HEK293 (cell line): ENCODE results near the gene KANK2.

Experiments
- CTCF ChIA-PET: fragments of 350-600 bp; formaldehyde crosslinking; extraction: SDS; loops from one replicate; lab custom pipeline; 2021; ENCODE audit warnings: antibody characterized with exemption; lab: Yijun Ruan, JAX
- POLR2A ChIA-PET: fragments of 300-600 bp; formaldehyde crosslinking; extraction: SDS; loops from one replicate; lab custom pipeline; 2020; ENCODE audit warnings: antibody characterized with exemption, inconsistent platforms; lab: Yijun Ruan, JAX
- H3K27ac ChIP-seq: fragments of 200-500 bp; sonication (Bioruptor generic); 2 replicates; pipeline ENCODE4 v1.5.1; 2014; ENCODE audit warnings: low read depth, low read length, control low read depth, inconsistent platforms; ENCODE audit errors: extremely low read depth
- H3K36me3 ChIP-seq, 2 experiments: fragments of 200-500 bp in 1 of 2; sonication (Bioruptor generic) in 1 of 2; 1 replicate in 1 of 2; 2 replicates in 1 of 2; pipeline ENCODE4 v1.5.1; 2014 to 2017; ENCODE audit warnings: inconsistent platforms in 2 of 2, low read length in 2 of 2; ENCODE audit not compliant: control insufficient read depth in 2 of 2, insufficient read depth in 1 of 2
- H3K4me1 ChIP-seq: fragments of 200-500 bp; sonication (Bioruptor generic); 2 replicates; pipeline ENCODE4 v1.5.1; 2014; ENCODE audit warnings: mild to moderate bottlenecking, low read length, inconsistent platforms; ENCODE audit not compliant: control insufficient read depth, insufficient read depth
- H3K4me3 ChIP-seq: 2 replicates; pipeline ENCODE4 v1.5.1; 2011; ENCODE audit warnings: low read depth, mild to moderate bottlenecking, control low read depth, low read length, moderate library complexity
- H3K9me3 ChIP-seq: fragments of 200-500 bp; sonication (Bioruptor generic); 2 replicates; pipeline ENCODE4 v1.5.1; 2014; ENCODE audit warnings: low read depth, low read length, inconsistent platforms; ENCODE audit not compliant: control insufficient read depth, insufficient read depth
- GLIS2 ChIP-seq: fragments of 450-650 bp; formaldehyde crosslinking; IDR thresholded peaks from 2 replicates; pipeline ENCODE4 v1.5.1; 2016; ENCODE audit warnings: missing biosample characterization, missing genetic modification characterization
- KLF1 ChIP-seq: fragments of 450-650 bp; formaldehyde crosslinking; IDR thresholded peaks from 2 replicates; pipeline ENCODE4 v1.5.1; 2016; ENCODE audit warnings: missing biosample characterization, missing genetic modification characterization
- KLF10 ChIP-seq: fragments of 450-650 bp; IDR thresholded peaks from 2 replicates; pipeline ENCODE4 v1.5.1; 2018; ENCODE audit warnings: missing biosample characterization, mild to moderate bottlenecking, missing genetic modification characterization
- KLF17 ChIP-seq: fragments of 450-650 bp; formaldehyde crosslinking; IDR thresholded peaks from 2 replicates; pipeline ENCODE4 v1.5.1; 2016; ENCODE audit warnings: missing biosample characterization, missing genetic modification characterization
- KLF8 ChIP-seq: fragments of 450-650 bp; formaldehyde crosslinking; IDR thresholded peaks from 2 replicates; pipeline ENCODE4 v1.5.1; 2016; ENCODE audit warnings: missing biosample characterization, missing genetic modification characterization
- MYNN ChIP-seq: fragments of 450-650 bp; formaldehyde crosslinking; IDR thresholded peaks from 2 replicates; pipeline ENCODE4 v1.5.1; 2016; ENCODE audit warnings: missing biosample characterization, missing genetic modification characterization, borderline replicate concordance
- PATZ1 ChIP-seq: fragments of 450-650 bp; formaldehyde crosslinking; IDR thresholded peaks from 2 replicates; pipeline ENCODE4 v1.5.1; 2016; ENCODE audit warnings: missing biosample characterization, missing genetic modification characterization
- PRDM1 ChIP-seq: fragments of 450-650 bp; formaldehyde crosslinking; IDR thresholded peaks from 2 replicates; pipeline ENCODE4; 2016; ENCODE audit warnings: missing biosample characterization, missing genetic modification characterization
- PRDM4 ChIP-seq: fragments of 450-650 bp; formaldehyde crosslinking; IDR thresholded peaks from 2 replicates; pipeline ENCODE4 v1.5.1; 2017; ENCODE audit warnings: missing biosample characterization, missing genetic modification characterization
- SP2 ChIP-seq: fragments of 450-650 bp; formaldehyde crosslinking; IDR thresholded peaks from 2 replicates; pipeline ENCODE4 v1.5.1; 2016; ENCODE audit warnings: missing biosample characterization, missing genetic modification characterization
- WT1 ChIP-seq: fragments of 450-650 bp; formaldehyde crosslinking; IDR thresholded peaks from 2 replicates; pipeline ENCODE4 v1.5.1; 2016; ENCODE audit warnings: missing biosample characterization, missing genetic modification characterization
- ZBTB21 ChIP-seq: fragments of 450-650 bp; formaldehyde crosslinking; IDR thresholded peaks from 2 replicates; pipeline ENCODE4 v1.5.1; 2017; ENCODE audit warnings: missing biosample characterization, missing genetic modification characterization
- ZNF132 ChIP-seq: fragments of 450-650 bp; formaldehyde crosslinking; IDR thresholded peaks from 2 replicates; pipeline ENCODE4 v1.5.1; 2017; ENCODE audit warnings: missing biosample characterization, missing genetic modification characterization, borderline replicate concordance
- ZNF133 ChIP-seq: fragments of 450-650 bp; formaldehyde crosslinking; IDR thresholded peaks from 2 replicates; pipeline ENCODE4 v1.5.1; 2016; ENCODE audit warnings: missing biosample characterization, missing genetic modification characterization
- ZNF174 ChIP-seq: fragments of 450-650 bp; formaldehyde crosslinking; IDR thresholded peaks from 2 replicates; pipeline ENCODE4 v1.5.0; 2017; ENCODE audit warnings: missing biosample characterization, mild to moderate bottlenecking, missing genetic modification characterization
- ZNF175 ChIP-seq: fragments of 450-650 bp; formaldehyde crosslinking; IDR thresholded peaks from 2 replicates; pipeline ENCODE4 v1.5.1; 2016; ENCODE audit warnings: missing biosample characterization, missing genetic modification characterization
- ZNF2 ChIP-seq: fragments of 450-650 bp; formaldehyde crosslinking; IDR thresholded peaks from 2 replicates; pipeline ENCODE4 v1.5.1; 2016; ENCODE audit warnings: missing biosample characterization, missing genetic modification characterization
- ZNF214 ChIP-seq: fragments of 450-650 bp; formaldehyde crosslinking; IDR thresholded peaks from 2 replicates; pipeline ENCODE4 v1.5.1; 2017; ENCODE audit warnings: missing biosample characterization, mild to moderate bottlenecking, missing genetic modification characterization, borderline replicate concordance
- ZNF404 ChIP-seq: fragments of 450-650 bp; formaldehyde crosslinking; IDR thresholded peaks from 2 replicates; pipeline ENCODE4 v1.5.1; 2017; ENCODE audit warnings: missing biosample characterization, missing genetic modification characterization
- ZNF433 ChIP-seq: fragments of 450-650 bp; formaldehyde crosslinking; IDR thresholded peaks from 2 replicates; pipeline ENCODE4 v1.5.1; 2016; ENCODE audit warnings: missing biosample characterization, missing genetic modification characterization, low read depth
- ZNF473 ChIP-seq: fragments of 450-650 bp; formaldehyde crosslinking; IDR thresholded peaks from 2 replicates; pipeline ENCODE4 v1.5.1; 2017; ENCODE audit warnings: missing biosample characterization, missing genetic modification characterization
- ZNF488 ChIP-seq: fragments of 450-650 bp; formaldehyde crosslinking; IDR thresholded peaks from 2 replicates; pipeline ENCODE4 v1.5.1; 2016; ENCODE audit warnings: missing biosample characterization, missing genetic modification characterization
- ZNF639 ChIP-seq: fragments of 450-650 bp; formaldehyde crosslinking; IDR thresholded peaks from 2 replicates; pipeline ENCODE4 v1.5.1; 2016; ENCODE audit warnings: missing biosample characterization, missing genetic modification characterization

KANK2 gene

GRCh38 chr19:11191273-11191755, 6.0 kb downstream of the KANK2 start:
- H3K4me3 ChIP-seq, result no peak overlapping the region
- H3K4me1 ChIP-seq, result peaks cover 5% of the 10 kb centered on the region
- ChIA-PET CTCF (interaction anchor here (0.6 to 1.2 kb wide), 3 partner anchors 13 to 155 kb away, joined by 3 to 4 read pairs (median 4); no protein-coding TSS in a partner anchor), POLR2A (interaction anchor here (1.1 kb wide), 1 partner anchor 52 kb away, joined by 4 read pairs; no protein-coding TSS in a partner anchor)
- no peak overlapping the region for H3K27ac ChIP-seq
- TF ChIP-seq KLF1 (tag by site-specific recombination) (peak; percentile 58; the same call in 1 of the 2 replicates), ZNF2 (tag by site-specific recombination) (no peak), ZNF133 (tag by site-specific recombination) (no peak), PATZ1 (0 out of 2 replicates have a peak, but pooled peaks have one; percentile 21), ZNF404 (tag by site-specific recombination) (no peak), PRDM4 (tag by site-specific recombination) (no peak), GLIS2 (tag by site-specific recombination) (no peak), ZNF433 (tag by site-specific recombination) (no peak), PRDM1 (tag by site-specific recombination) (peak; percentile 87), ZNF175 (tag by site-specific recombination) (no peak), KLF17 (tag by site-specific recombination) (peak; percentile 79), KLF8 (no peak), ZNF639 (tag by site-specific recombination) (no peak), SP2 (tag by site-specific recombination) (peak; percentile 39), WT1 (tag by site-specific recombination) (no peak), ZNF473 (no peak)
- no peaks in the 10 kb centered on the region for H3K9me3 ChIP-seq
- H3K36me3 ChIP-seq, result peaks cover 3 to 50% of the 10 kb centered on the region in 2 experiments; a peak in 2 of 3 replicates

- no peak overlapping the region for H3K27ac ChIP-seq
- POLR2A ChIA-PET, result no interaction called here
These were observed 6.8 kb downstream of the KANK2 start for GRCh38 chr19:11190501-11190900.

More at GRCh38 chr19:11190501-11190900, 6.8 kb downstream of the KANK2 start:
- Histone ChIP-seq H3K36me3 (peaks cover 3 to 52% of the 10 kb centered on the region in 2 experiments; a peak in 2 of 3 replicates), H3K4me1 (peaks cover 5% of the 10 kb centered on the region), H3K4me3 (no peak overlapping the region), H3K9me3 (no peaks in the 10 kb centered on the region)
- CTCF ChIA-PET, result interaction anchor here (0.7 to 1.2 kb wide), 2 partner anchors 13 to 14 kb away, joined by 3 read pairs; no protein-coding TSS in a partner anchor
- TF ChIP-seq ZNF174 (tag by site-specific recombination), result no peak
- TF ChIP-seq MYNN (tag by site-specific recombination), result no peak
- no peak for TF ChIP-seq ZBTB21 (tag by site-specific recombination)
- no peak for TF ChIP-seq KLF10 (tag by site-specific recombination)
- no peak for TF ChIP-seq ZNF488
- TF ChIP-seq ZNF214, result no peak
- no peak for TF ChIP-seq ZNF132 (tag by site-specific recombination)
